Adrenal gland (tissue), 19 donors: ENCODE data around the gene SCUBE1. TPM values are rescaled to one million over a fixed set of nuclear protein-coding genes. Genes with fewer than 3 reads are reported as not detected.

ENCODE experiments used
- DNase-seq, 7 donors: peaks; one replicate each; pipeline ENCODE4 v3.0.0-alpha.2; 2019 to 2020
- H3K27ac ChIP-seq, 5 donors: fragments of 200-600 bp; sonication (generic) in 4 of 5; 1 replicate in 3 of 5; 2 replicates in 2 of 5; pipeline versions ENCODE4 v1.5.1 to v1.8.0; 2016 to 2020; ENCODE audit warnings: mild to moderate bottlenecking in 1 of 5
- H3K27me3 ChIP-seq: fragments of 200-600 bp; 2 replicates; pipeline ENCODE4 v1.8.0; 2021
- H3K36me3 ChIP-seq, 2 donors: fragments of 200-600 bp; replicated peaks in 1 of 2; 1 replicate in 1 of 2; 2 replicates in 1 of 2; pipeline versions ENCODE4 v1.5.1 to v1.8.0; 2018 to 2022
- H3K4me1 ChIP-seq, 2 donors: fragments of 200-600 bp; replicated peaks in 1 of 2; 1 replicate in 1 of 2; 2 replicates in 1 of 2; pipeline versions ENCODE4 v1.5.1 to v1.8.0; 2018 to 2021
- H3K4me3 ChIP-seq, 4 donors: fragments of 200-600 bp; sonication (generic) in 3 of 4; one replicate each; pipeline ENCODE4 v1.5.1; 2016 to 2018
- H3K9me3 ChIP-seq, 3 donors: fragments of 200-600 bp; sonication (generic) in 1 of 3; replicated peaks in 1 of 3; 1 replicate in 2 of 3; 2 replicates in 1 of 3; pipeline versions ENCODE4 v1.5.1 to v1.8.0; 2016 to 2021
- POLR2A ChIP-seq, 2 donors: fragments of 450-650 bp; IDR thresholded peaks; one replicate each; pipeline ENCODE4 v1.6.1; 2017; ENCODE audit warnings: antibody characterized with exemption in 2 of 2, mild to moderate bottlenecking in 2 of 2, moderate library complexity in 1 of 2
- WGBS, 4 donors: extraction: QIAGEN DNeasy Blood & Tissue Kit in 2 of 4; methylation state at CpG; one replicate each; pipeline versions ENCODE4 v1.1.5 to v1.1.7; 2013 to 2017; 5-methylcytosine and 5-hydroxymethylcytosine counted together
- intact Hi-C, 2 donors: fragments of 100-400 bp; cut with DNase I; formaldehyde crosslinking; loops; one replicate each; pipeline versions ENCODE4 v1.14.1 to v1.15.0; 2022 to 2023
- long read RNA-seq, 10 donors: library from polyadenylated mRNA in 3 of 10; unstranded in 2 of 10; stranded (forward) in 1 of 10; transcript quantifications; one replicate each; pipeline ENCODE4 v2.0.0 and lab custom pipeline, GENCODE V29; 2021 to 2026
- polyA plus RNA-seq, 3 donors: library from polyadenylated mRNA; stranded (reverse); fragments of 200-250 nt in 2 of 3; fragments of 350-450 nt in 1 of 3; fragmentation: Illumina TruSeq in 1 of 3; extraction: RNeasy Lipid Tissue Mini Kit (QIAGEN cat#74804) in 1 of 3; gene quantifications; one replicate each; pipeline ENCODE4 v1.2.3, GENCODE V29; 2013 to 2014
- total RNA-seq, 9 donors: library from RNA; depleted of rRNA in 4 of 9; stranded (reverse); fragments of >200 nt in 4 of 9; fragments of 120-200 nt in 1 of 9; fragmentation: NEBNext Ultra II Directional in 1 of 9; extraction: Animal tissue kit (Norgen Biotek cat#: 25700) in 1 of 9; gene quantifications; one replicate each; pipeline versions ENCODE4 v1.1.0 to v1.2.4, GENCODE V29; 2013 to 2023
- TF ChIP-seq, protein P1 (sequence below), 6 experiments: fragments of 450-650 bp in 4 of 6; fragments of 200-600 bp in 2 of 6; sonication (generic) in 1 of 6; IDR thresholded peaks; 1 replicate in 5 of 6; 2 replicates in 1 of 6; pipeline versions ENCODE4 v1.5.1 to v1.8.0; 2016 to 2021; ENCODE audit warnings: antibody characterized with exemption in 6 of 6, mild to moderate bottlenecking in 2 of 6, moderate library complexity in 1 of 6
- donor health status: healthy with polysubstance abuse.
- donor health status: Bipolar disorder and iron deficiency.
- donor health status: DM: yes; HTN: yes; CAD: no.
- donor health status: DM: no; HTN: no; CAD: no.
- donor health status: DM: no; HTN: no; CAD: no.
- donor health status: DM: yes; HTN: yes; CAD: no.

The SCUBE1 gene
- 10 to 100 TPM in 6 of 9 donors, 1 to 10 TPM in 3; 1.4 to 34.0 (median 11.2) TPM for total RNA-seq
- 1 to 10 TPM; 2.7 to 5.3 (median 4.2) TPM for polyA plus RNA-seq
- long read RNA-seq, donor 1, result 0 reads
- long read RNA-seq, donor 2, result 0 reads
- long read RNA-seq, donor 3, result 0 reads
- long read RNA-seq, donor 4, partial matches to known transcripts, result 0 of 1 reads
- long read RNA-seq, donor 4, other reads (novel, unspliced or antisense), result 1 of 1 reads
- long read RNA-seq, donor 5, full-length matches to known transcripts, result 18 of 57 reads
- long read RNA-seq, donor 5, partial matches to known transcripts, result 16 of 57 reads
- long read RNA-seq, donor 5, other reads (novel, unspliced or antisense), result 23 of 57 reads
- long read RNA-seq, donor 6, partial matches to known transcripts, result 0 of 1 reads
- long read RNA-seq, donor 6, other reads (novel, unspliced or antisense), result 1 of 1 reads
- long read RNA-seq, donor 7, result 0 reads
- long read RNA-seq, donor 8, result 0 reads
- long read RNA-seq, donor 9, result 0 reads
- long read RNA-seq, donor 10, result 0 reads

DNA sequence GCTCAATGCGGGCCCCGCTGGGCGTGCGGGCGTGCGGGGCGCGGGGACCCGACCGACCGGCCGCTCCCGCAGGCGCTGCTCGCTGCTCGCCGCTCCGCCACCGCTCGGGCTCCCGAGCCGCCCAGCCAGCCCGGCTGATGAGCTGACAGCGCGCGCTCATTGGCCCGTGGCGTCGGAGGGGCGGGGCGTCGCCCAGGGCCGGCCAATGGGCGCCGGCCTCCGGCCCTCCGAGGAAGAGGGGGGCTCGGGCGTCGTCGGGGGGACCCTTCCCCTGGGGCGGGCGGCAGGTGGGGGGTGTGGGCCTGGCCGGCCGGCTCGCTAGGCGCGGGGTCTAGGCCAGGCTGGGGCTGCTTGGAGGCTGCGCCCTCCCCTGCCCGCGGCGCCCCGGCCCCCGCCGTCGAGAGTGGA lies at the start of gene SCUBE1:
TSS of gene SCUBE1 (minus strand) at position 111 of the 408 bp plus-strand sequence. CDS start 111 bp downstream, outside the sequence.
- 2% methylated on average over 10 to 56 of the region's 56 CpGs; no CpG with 5 or more reads in 1 of the 4 donors for WGBS, 4 donors
- peaks cover 0 to 9% of the 10 kb centered on the region in 2 donors for H3K4me1 ChIP-seq
- intact Hi-C loops, result no loop called here
- no peaks in the 10 kb centered on the region for H3K9me3 ChIP-seq
- peak within 1 kb of the TSS in 1 of 4 donors; percentile 52 for H3K4me3 ChIP-seq
- H3K27ac ChIP-seq, result peak within 1 kb of the TSS in 1 of 5 donors; percentile 30
- DNase-seq, result peak; percentile 64 to 80 (median 71)
- TF ChIP-seq, protein P1, sequence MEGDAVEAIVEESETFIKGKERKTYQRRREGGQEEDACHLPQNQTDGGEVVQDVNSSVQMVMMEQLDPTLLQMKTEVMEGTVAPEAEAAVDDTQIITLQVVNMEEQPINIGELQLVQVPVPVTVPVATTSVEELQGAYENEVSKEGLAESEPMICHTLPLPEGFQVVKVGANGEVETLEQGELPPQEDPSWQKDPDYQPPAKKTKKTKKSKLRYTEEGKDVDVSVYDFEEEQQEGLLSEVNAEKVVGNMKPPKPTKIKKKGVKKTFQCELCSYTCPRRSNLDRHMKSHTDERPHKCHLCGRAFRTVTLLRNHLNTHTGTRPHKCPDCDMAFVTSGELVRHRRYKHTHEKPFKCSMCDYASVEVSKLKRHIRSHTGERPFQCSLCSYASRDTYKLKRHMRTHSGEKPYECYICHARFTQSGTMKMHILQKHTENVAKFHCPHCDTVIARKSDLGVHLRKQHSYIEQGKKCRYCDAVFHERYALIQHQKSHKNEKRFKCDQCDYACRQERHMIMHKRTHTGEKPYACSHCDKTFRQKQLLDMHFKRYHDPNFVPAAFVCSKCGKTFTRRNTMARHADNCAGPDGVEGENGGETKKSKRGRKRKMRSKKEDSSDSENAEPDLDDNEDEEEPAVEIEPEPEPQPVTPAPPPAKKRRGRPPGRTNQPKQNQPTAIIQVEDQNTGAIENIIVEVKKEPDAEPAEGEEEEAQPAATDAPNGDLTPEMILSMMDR (IDR thresholded peaks at IDR 0.05), result no peak
- H3K36me3 ChIP-seq, result no peaks in the 10 kb centered on the region
- H3K27me3 ChIP-seq, result peaks cover 4% of the 10 kb centered on the region

DNA sequence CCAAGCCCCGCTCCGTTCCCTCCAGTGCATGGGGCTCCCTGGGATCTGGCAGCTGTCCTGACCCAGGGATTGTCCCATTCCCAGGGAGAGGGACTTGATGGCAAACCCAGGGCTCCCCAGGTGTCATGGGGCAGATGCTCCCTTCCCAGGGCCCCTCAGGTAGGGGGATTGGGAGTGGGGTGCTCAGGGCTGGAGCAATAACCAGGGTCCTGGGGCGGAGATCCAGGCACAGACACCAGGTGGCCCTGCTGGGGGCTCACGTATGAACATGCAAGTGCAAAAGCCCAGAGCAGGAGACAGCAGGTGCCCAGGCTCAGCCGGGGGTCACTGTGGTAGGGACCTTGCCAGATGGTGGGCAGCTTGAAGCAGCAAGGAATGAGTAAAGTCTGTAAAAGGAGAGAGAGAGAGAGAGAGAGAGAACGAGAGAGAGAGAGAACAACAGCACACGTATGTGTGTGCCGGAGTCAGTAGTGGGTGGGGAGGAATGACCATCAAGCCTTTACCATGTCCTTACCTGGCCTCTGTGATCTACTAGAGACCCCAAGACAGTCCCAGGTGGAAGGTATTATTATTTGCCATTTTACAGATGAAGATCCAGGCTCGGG lies 49.3 kb upstream of the SCUBE1 start:
- Histone ChIP-seq H3K27me3 (no peaks in the 10 kb centered on the region), H3K4me1 (no peaks in the 10 kb centered on the region), H3K27ac (no peak overlapping the region), H3K4me3 (no peak overlapping the region), H3K36me3 (no peaks in the 10 kb centered on the region), H3K9me3 (no peaks in the 10 kb centered on the region)
- TF ChIP-seq POLR2A (IDR thresholded peaks at IDR 0.05), result no peak
- TF ChIP-seq, protein P1 (IDR thresholded peaks at IDR 0.05), result no peak
- intact Hi-C loops, result loop anchor here in 1 of 2 donors (10.0 kb wide), 2 partner anchors 432 to 1232 kb away; no protein-coding TSS in a partner anchor
- no peak for DNase-seq
- WGBS, 4 donors, result 88 to 94% (median 91%) methylated on average over 9 of the region's 9 CpGs

DNA sequence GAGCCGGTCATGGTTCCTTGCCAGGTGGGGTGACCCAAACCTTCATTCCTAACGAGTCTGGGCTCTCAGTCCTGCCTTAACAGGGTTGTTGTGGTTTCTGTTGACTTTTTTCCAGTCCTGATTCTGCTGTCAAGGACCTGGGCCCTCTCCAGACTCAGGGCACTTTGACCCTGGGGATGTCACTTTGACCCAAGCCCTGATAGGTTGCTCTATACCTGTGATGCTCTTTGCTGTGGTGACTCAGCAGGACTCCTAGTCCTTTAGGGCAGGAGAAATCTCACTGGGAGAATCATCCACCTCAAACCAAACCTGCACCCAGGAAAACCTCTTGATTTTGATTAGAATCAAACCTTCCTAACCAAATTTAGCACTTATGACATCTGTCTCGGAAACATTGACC lies 48.1 kb upstream of the SCUBE1 start:
- WGBS, 4 donors, result 68 to 89% (median 77%) methylated on average over 3 of the region's 3 CpGs
- no peaks in the 10 kb centered on the region for H3K27me3 ChIP-seq
- H3K9me3 ChIP-seq, result no peaks in the 10 kb centered on the region
- H3K4me1 ChIP-seq, result no peaks in the 10 kb centered on the region
- no peak overlapping the region for H3K27ac ChIP-seq
- intact Hi-C loops, result loop anchor here in 1 of 2 donors (10.0 kb wide), 2 partner anchors 433 to 1233 kb away; no protein-coding TSS in a partner anchor
- no peak overlapping the region for H3K4me3 ChIP-seq
- TF ChIP-seq, protein P1 (IDR thresholded peaks at IDR 0.05), result no peak
- TF ChIP-seq POLR2A (IDR thresholded peaks at IDR 0.05), result no peak
- H3K36me3 ChIP-seq, result no peaks in the 10 kb centered on the region
- DNase-seq, result no peak

DNA sequence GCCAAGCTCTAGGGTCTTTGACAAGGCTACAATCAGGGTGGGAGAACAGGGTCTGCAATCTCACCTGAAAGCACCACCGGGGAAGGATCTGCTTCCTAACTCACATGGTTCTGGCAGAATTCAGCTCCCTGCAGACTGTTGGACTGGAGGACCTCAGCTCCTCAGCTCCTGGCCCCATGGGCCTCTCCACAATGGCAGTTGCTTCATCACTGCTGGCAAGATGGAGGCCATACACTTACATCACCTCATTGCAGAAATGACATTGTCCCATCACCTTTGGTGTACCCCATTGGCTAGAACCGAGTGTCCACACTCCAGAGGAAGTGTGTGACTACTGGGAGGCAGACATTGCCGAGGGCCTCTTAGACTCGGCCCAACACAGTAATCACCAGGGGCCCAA lies 47.7 kb upstream of the SCUBE1 start:
- WGBS, 4 donors, result 75 to 87% (median 83%) methylated on average over 3 to 4 of the region's 4 CpGs
- no peaks in the 10 kb centered on the region for H3K4me1 ChIP-seq
- no peaks in the 10 kb centered on the region for H3K36me3 ChIP-seq
- TF ChIP-seq, protein P1 (IDR thresholded peaks at IDR 0.05), result no peak
- TF ChIP-seq POLR2A (IDR thresholded peaks at IDR 0.05), result no peak
- DNase-seq, result no peak
- intact Hi-C loops, result loop anchor here in 1 of 2 donors (10.0 kb wide), 2 partner anchors 434 to 1234 kb away; no protein-coding TSS in a partner anchor
- H3K9me3 ChIP-seq, result no peaks in the 10 kb centered on the region
- no peak overlapping the region for H3K4me3 ChIP-seq
- no peak overlapping the region for H3K27ac ChIP-seq
- no peaks in the 10 kb centered on the region for H3K27me3 ChIP-seq
